ENCODE results near the gene PRR15L. TPM values are rescaled to one million over a fixed set of nuclear protein-coding genes. Genes with fewer than 3 reads are reported as not detected.

Gene PRR15L
- total RNA-seq, 1 donor from 2014 or later: not detected

DNA sequence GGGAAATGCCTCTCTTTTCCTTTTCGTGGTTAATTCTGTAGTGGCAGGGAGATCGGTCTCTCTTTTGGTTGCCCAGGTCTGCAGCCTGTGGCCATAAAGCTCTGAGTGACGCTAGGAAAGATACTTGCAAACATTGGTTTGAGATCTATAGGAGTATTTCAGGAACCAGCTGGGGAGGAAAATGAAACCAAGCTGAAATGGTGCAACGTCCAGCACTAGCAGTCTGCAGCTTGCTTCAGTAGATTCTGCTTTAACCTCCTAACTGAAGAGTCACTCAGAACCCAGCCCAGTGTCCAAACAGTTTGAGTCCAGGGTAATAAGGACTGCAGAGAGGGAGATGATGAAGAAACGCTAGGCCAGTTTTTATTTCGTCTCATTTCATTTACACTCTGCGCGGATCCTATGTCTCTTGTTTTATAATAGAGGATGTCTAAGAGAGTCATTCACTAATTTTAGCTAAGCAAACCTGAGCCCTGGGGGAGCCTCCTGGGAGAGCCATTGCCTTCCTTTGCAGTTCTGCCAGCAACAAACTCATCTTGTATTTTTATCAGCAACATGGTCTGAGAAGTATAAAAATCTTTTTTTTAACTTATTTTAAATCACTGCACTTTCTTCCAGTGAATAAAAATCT, 49.6 kb downstream of the PRR15L start:
- DNase-seq (ENCODE audit: low spot score in 2 of 2): no peak
- FAIRE-seq: no peak

DNA sequence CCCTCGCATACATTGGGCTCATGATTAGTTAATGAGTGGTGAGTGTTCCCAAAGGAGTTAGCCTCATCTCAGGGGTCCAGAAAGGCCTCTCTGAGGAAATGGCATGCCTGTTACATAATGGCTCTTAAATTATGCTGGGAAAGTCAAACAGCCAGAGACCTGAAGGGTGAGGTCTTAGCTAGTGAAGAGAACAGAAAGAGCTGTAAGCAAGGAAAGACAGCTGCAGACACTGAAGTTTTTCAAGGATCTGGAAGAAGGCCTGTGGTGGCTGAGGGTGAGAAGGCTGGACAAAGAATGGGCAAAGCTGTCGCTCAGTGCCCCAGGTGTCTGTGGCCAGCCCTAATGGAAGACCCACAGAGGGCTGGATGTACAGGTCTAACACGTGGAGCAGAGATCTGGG, 51.2 kb downstream of the PRR15L start:
- FAIRE-seq (no peak), DNase-seq (ENCODE audit: low spot score in 2 of 2) (no peak)

DNA sequence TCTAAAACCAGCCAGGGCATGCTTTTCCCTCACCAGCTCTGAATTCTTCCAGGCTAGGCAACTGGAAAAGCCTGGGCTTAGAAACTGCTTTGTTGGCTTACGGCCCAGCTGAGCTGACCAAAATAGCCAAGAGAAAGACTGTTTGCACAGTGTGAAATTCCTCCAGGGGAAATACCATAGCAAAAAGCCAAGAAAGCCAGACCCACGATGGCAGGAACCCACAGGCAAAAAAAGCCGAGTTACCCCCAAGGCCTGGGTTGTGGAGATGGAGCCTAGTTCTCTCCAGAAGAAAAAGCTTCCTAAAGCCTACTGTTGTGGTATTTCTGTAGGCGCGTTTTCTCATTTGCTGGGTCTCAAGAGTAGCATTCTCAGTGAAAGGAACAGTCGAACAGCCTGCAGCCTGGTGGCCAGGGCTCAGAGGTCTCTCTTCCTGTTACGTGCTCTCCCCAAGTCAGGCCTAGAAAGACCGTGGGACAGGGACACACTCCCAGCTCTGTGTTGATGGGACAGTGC, 52.4 kb downstream of the PRR15L start:
- peak; percentile 45 to 65 for DNase-seq (ENCODE audit: low spot score in 2 of 2)
- FAIRE-seq: no peak

DNA sequence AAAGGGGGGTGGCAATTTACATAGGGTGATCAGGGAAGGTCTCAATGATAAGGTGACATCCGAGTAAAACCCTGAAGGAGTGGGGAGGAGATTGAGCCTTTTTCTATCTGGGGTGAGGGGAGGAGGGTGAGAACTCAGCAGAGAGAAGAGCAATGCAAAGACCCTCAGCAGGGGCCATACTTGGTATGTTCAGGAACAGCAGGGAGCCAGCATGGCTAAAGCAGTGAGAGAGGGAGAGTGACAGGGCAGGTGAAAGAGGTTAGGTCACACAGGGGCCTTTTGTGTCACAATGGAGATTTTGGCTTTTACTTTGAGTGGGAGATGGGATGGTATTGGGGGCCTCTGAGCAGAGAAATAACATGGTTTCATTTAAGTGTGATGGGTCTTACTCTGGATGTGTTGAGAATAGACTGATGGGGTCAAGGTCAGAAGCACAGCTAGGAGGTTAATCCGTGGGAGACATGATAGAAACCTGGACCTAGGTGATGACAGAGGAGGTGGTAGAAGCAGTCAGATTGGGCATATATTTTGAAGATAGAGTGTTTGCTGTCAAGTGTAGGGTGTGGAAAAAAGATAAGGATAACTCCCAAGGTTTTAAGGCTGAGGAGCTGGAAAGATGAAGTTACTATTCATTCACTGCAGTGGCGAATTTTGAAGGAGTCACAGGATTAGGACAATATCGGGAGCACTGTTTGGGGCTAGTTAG, 55.5 kb downstream of the PRR15L start:
- no peak for DNase-seq (ENCODE audit: low spot score in 2 of 2)
- FAIRE-seq: no peak

Other genes with a start within 250 kb of the PRR15L start
- gene TBX21, start 224.6 kb downstream of the PRR15L start, total RNA-seq: 0.82 TPM
- 7.3 TPM for gene OSBPL7, start 136.1 kb downstream of the PRR15L start, total RNA-seq
- gene MRPL10, start 126.3 kb downstream of the PRR15L start, total RNA-seq: 6.9 TPM
- not detected for gene LRRC46, start 126.2 kb downstream of the PRR15L start, total RNA-seq
- 24.1 TPM for gene SCRN2, start 116.6 kb downstream of the PRR15L start, total RNA-seq
- not detected for gene SP6, start 106.7 kb downstream of the PRR15L start, total RNA-seq
- 0.82 TPM for gene SP2, start 61.6 kb downstream of the PRR15L start, total RNA-seq
- 7.3 TPM for gene PNPO, start 16.3 kb downstream of the PRR15L start, total RNA-seq
- gene CDK5RAP3, start 13.2 kb upstream of the PRR15L start, total RNA-seq: 53.8 TPM
- 3.3 TPM for gene COPZ2, start 79.9 kb upstream of the PRR15L start, total RNA-seq
- gene NFE2L1, start 90.5 kb upstream of the PRR15L start, total RNA-seq: 22.4 TPM
- 95.8 TPM for gene CBX1, start 143.6 kb upstream of the PRR15L start, total RNA-seq
- gene SNX11, start 149.9 kb upstream of the PRR15L start, total RNA-seq: 9.8 TPM